ENCODE measurements around the gene SIK3.
A peak's percentile ranks its signal among the peaks of the same experiment; 100 is the strongest.
"Not testable (repeated sequence)": the region's sequence is repeated elsewhere in the genome, so short reads cannot be mapped to it uniquely, and the experiment has no call there.

SIK3 gene

DNA sequence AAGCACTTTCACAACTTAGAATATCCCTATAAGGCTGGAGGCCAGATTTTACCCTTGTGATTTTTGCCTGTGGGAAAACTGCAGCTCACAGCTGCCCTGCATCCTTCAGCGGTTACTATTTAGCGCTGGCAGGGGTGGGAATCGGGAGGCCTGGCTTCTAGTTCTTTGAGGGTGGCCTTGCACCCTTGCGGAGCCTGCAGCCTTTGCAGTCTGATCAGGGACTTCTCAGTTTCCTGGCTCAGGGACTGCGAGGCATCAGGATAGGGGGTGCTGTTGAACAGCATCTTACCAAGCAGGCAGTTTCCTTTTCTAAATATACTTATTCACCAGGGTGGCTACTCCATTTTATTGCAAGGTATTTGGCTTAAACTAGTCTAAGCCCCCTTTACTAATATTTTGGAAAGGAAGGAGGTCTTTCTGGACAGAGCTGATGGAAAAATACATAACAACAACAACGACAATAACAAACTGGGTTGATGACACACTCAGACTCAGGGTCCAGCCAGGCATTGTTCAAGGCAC is 257.9 kb downstream of the SIK3 start:
- no peak for DNase-seq (ENCODE audit: low spot score)

DNA sequence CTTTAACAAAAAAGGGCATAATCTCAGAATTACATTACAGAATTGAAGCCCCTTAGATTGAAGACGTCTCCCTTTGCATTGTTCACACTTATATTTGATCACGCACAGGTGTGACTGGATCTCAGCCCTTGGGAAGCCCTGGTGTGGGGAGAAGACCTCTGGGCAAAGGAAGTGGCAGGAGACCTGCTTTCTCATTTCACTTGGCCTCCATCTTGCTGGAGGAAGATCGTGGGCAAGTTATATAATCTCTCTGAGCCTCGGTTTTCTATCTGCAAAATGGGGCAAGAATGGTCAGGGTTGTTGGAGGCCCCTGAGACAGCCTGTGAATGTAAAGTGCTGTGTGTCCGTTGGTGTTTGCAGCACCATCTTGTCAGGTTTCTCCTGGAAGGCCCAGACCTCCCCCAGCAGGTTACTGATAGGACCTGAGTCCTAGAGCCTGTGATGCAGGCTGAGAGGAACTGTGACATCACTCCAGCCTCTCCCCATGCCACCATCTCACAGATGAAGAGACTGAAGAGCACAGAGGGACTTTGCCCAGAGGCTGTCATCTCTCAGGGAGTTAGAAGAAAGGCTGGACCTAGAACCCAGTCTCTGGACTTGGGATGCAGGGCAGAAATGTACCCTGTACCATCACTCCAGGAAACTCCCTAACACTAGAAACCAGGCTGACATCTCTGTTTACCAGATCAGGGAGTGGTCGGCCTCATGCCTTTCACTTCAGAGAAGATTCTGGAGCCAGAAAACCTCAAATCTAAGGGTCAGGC is 259.7 kb downstream of the SIK3 start:
- no peak for DNase-seq (ENCODE audit: low spot score)

DNA sequence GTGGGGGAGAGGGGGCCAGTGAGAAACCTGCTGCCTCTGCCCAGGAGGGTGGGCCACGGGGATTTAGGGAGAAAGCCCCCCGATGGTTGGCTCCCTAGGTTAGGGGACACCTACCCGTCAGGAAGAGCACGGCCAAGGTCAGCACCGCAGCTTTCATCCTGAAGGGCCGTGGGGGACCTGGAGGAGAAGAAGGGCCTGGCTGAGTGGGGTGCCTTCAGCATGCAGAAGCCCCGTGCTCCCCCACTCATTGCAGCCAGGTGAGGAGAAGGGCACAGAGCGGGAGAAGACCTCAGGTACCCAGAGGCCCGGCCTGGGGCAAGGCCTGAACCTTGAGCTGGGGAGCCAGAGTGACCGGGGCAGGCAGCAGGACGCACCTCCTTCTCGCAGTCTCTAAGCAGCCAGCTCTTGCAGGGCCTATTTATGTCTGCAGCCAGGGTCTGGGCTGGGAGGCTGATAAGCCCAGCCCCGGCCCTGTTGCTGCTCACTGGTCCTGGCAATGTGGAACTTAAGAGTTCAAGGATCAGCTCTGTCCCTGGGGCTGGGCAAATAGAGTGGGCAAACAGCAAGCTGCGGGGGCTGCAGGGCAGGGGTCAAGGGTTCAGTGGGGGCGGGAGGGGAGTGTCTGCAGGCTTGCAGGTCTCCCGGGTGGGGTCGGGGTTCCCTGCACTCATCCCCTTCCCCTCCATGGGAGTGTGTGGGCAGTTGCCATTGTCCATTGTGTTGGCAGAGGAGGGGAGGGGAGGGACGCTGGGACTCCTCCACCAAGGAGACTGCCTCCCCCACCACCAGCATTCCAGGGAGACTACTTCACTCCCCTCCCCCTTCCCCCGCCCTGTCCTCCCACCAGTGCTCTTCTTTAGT is 260.8 kb downstream of the SIK3 start, which contains the start of gene APOA1:
Gene APOA1 (minus strand): TSS at position 392 of the 861 bp plus-strand sequence. CDS start 235 bp downstream, at position 157.
- no peak for DNase-seq (ENCODE audit: low spot score)

DNA sequence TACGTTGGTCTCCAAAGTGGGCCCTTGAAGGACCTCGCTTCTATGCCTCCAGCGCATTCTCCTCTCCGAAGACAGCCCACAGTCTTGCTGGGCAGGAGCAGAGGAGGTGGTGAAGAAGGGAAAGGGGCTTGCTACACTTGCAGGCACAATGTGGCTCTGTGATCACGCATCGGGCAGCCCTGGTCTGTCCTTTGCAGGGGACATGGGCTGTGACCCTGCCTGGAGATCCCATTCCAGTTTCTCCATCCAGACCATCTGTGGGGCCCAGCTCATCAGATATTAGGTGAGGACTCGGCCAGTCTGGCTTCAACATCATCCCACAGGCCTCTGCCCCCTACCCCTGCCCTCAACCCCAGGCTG is 261.6 kb downstream of the SIK3 start:
- DNase-seq (ENCODE audit: low spot score): no peak

- peak; percentile 78 for DNase-seq (ENCODE audit: low spot score)
Observed at GRCh38 chr11:116835791-116836631, 262.2 kb downstream of the SIK3 start.

DNA sequence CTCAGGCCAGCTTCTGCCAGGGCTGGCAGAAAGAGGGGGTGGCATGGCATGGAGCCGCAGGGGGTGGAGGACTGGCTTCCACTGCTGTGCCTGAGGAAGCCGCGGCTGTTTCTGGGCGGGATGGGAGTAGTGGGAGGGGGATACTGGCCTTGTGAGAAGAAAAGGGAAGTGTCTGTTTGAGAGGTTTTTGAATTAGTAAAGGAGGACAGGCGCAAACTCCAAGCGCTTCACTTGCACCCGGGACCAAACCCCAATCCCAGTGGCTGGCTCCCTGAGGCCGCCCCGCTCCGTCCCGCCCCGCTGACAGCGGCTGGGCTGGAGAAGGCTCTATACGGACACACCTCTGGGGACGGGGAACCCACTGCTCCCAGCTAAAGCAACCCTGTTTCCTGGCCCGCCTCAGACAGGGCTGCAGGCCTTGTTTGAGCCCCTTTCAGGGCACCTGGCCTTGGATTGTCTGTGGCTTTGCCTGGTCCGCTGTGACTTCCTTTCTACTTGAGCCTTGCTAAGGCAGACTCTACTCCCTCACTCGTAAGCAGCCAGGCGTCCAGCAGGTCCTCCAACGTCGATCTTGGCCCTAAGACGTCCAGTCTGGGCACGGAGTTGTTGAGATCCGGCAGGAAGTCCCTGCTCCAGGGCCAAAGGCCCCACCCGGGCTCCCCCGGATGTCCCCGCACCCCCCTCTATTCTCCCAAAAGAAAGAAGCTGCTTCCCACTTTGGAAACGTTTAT is 263.0 kb downstream of the SIK3 start:
- no peak for DNase-seq (ENCODE audit: low spot score)

DNA sequence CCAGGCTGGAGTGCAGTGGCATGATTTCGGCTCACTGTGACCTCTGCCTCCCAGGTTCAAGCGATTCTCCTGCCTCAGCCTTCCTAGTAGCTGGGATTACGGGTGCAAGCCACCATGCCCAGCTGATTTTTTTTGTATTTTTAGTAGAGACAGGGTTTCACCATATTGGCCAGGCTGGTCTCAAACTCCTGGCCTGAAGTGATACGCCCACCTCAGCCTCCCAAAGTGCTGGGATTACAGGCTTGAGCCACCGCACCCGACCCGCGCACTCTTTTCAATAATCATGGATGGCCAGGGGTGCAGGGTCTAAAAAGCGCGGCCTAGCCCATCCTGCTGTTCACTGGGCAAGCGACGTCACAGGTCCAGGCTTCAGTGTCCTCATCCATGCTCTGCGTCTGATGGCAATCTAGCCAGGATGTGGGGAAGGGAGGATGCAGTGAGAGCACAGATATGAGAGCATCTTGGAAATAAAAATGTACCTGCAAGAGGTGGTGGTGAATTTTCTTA is 263.6 kb downstream of the SIK3 start:
- not testable (repeated sequence) for DNase-seq (ENCODE audit: low spot score)

- DNase-seq (ENCODE audit: low spot score): no peak
Observed at GRCh38 chr11:116833816-116834534, 264.3 kb downstream of the SIK3 start.

GRCh38 chr11:116833491-116833815 is 264.8 kb downstream of the SIK3 start:
- DNase-seq (ENCODE audit: low spot score): no peak

GRCh38 chr11:116832350-116833290 is 265.6 kb downstream of the SIK3 start:
- no peak for DNase-seq (ENCODE audit: low spot score)

DNA sequence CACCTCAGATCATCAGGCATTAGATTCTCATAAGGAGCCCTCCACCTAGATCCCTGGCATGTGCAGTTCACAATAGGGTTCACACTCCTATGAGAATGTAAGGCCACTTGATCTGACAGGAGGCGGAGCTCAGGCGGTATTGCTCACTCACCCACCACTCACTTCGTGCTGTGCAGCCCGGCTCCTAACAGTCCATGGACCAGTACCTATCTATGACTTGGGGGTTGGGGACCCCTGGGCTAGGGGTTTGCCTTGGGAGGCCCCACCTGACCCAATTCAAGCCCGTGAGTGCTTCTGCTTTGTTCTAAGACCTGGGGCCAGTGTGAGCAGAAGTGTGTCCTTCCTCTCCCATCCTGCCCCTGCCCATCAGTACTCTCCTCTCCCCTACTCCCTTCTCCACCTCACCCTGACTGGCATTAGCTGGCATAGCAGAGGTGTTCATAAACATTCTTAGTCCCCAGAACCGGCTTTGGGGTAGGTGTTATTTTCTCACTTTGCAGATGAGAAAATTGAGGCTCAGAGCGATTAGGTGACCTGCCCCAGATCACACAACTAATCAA is 266.4 kb downstream of the SIK3 start:
- no peak for DNase-seq (ENCODE audit: low spot score)

- no peak for DNase-seq (ENCODE audit: low spot score)
Observed at GRCh38 chr11:116830184-116830912, 267.9 kb downstream of the SIK3 start.

GRCh38 chr11:116829525-116830183 is 268.6 kb downstream of the SIK3 start, which contains the start of gene APOC3:
Gene APOC3, plus strand, starts transcription at chr11:116829907. Its CDS starts 676 bp downstream, at chr11:116830583.
- DNase-seq (ENCODE audit: low spot score): no peak

DNA sequence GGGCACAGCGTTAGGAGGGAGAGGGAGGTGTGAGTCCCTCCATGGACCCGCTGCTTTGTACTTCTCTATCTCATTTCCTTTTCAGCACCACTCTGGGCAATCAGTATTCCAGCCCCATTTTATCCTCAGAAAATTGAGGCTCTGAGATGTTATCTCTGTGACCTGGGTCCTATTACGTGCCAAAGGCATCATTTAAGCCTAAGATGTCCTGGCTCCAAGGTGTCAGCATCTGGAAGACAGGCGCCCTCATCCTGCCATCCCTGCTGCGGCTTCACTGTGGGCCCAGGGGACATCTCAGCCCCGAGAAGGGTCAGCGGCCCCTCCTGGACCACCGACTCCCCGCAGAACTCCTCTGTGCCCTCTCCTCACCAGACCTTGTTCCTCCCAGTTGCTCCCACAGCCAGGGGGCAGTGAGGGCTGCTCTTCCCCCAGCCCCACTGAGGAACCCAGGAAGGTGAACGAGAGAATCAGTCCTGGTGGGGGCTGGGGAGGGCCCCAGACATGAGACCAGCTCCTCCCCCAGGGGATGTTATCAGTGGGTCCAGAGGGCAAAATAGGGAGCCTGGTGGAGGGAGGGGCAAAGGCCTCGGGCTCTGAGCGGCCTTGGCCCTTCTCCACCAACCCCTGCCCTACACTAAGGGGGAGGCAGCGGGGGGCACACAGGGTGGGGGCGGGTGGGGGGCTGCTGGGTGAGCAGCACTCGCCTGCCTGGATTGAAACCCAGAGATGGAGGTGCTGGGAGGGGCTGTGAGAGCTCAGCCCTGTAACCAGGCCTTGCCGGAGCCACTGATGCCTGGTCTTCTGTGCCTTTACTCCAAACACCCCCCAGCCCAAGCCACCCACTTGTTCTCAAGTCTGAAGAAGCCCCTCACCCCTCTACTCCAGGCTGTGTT is 269.4 kb downstream of the SIK3 start:
- no peak for DNase-seq (ENCODE audit: low spot score)

GRCh38 chr11:116827461-116827860 is 270.8 kb downstream of the SIK3 start:
- no peak for DNase-seq (ENCODE audit: low spot score)

DNA sequence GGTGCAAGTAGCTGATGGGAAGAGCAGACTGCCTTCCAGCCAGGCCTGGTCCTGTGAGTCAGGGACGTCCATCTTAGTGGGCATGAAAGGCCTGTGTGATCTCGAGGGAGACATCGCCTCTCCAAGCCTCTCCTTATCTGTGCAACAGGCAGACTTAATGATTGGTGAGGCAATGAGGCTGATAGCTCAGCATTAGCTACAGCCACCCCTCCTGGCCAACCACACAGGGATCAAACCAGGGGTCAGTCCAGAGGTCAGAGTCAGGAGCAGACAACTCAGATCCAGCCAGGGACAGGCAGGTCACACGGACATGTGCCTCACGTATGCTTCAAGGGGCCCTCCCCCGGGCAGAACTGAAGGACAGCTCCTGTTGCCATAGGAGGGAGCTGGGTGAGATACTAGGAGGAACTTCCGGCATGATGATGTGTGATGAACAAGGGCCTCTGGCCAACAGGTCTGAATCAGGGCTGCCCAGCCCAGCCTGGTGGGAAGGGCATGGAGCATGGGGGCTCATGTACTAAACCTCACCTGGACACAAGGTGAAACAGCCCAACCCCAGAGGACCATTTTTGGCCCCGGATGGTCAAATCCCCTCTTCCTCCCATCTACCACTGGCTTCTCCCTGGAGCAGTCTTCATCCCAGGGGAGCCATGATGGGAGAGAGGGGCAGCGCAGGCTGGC is 271.3 kb downstream of the SIK3 start:
- DNase-seq (ENCODE audit: low spot score): no peak

All from CD4-positive, alpha-beta T cell treated with Interleukin-15 for 4 hours (primary cell).